ENCODE data around the gene CCL27. TPM values are rescaled to one million over a fixed set of nuclear protein-coding genes. Genes with fewer than 3 reads are reported as not detected.

Gene CCL27
- total and polyA plus RNA-seq, 2 donors = 4.4 to 48.4 TPM

DNA sequence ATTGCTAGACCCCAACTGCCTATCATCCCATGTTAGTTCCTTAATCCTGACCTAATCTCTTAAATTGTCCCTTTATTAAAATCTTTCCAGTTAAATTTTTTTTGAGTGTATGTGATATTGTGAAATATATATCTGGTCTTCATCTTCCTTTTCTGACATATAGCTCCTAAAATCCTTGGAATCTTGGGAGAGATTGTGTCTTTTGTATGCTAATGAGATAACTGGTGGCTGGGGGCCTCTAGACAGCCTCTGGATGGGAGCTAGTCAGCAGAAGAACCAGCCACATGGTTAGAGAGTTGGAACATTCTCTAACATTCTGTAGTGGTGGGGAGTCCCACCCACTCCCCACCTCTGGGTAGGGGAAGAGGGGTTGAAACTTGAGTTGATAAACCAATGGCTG lies 32.4 kb upstream of the CCL27 start:
- H3K36me3 ChIP-seq (ENCODE audit: control insufficient read depth in 2 of 2, insufficient read depth in 2 of 2, low read length in 1 of 2) = no peaks in the 10 kb centered on the region
- no peak overlapping the region for H3K4me3 ChIP-seq (ENCODE audit: low read length in 2 of 2)
- no peak overlapping the region for H3K27ac ChIP-seq (ENCODE audit: low read depth in 1 of 2, low read length in 1 of 2)
- no peaks in the 10 kb centered on the region for H3K9me3 ChIP-seq (ENCODE audit: control insufficient read depth in 2 of 2, insufficient read depth in 1 of 2, low read length in 1 of 2)
- DNase-seq (ENCODE audit: low read depth in 6 of 9, low spot score in 9 of 9) = no peak
- peaks cover under 1 to 9% of the 10 kb centered on the region in 2 donors for H3K27me3 ChIP-seq (ENCODE audit: control insufficient read depth in 2 of 2, insufficient read depth in 1 of 2, low read length in 1 of 2)
- H3K4me1 ChIP-seq (ENCODE audit: control insufficient read depth in 2 of 2, insufficient read depth in 2 of 2, low read length in 2 of 2) = peaks cover 0 to 4% of the 10 kb centered on the region in 2 donors

DNA sequence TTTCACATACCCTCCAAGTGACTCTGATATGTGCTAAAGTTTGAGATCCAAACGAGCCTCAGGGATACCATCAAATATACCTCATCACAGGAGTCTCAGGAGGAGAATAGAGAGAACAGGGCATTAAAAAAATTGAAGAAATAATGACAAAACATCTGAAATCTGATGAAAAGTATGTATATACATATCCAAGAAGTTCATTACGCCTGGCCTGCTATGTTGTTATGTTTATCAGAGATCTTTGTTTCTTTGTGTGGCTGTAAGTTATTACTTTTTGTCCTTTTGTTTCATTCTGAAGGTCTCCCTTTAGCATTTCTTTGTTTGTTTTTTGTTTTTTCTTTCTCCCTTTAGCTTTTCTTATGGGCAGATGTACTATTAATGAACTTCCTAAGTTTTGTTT lies 31.1 kb upstream of the CCL27 start:
- H3K27me3 ChIP-seq (ENCODE audit: control insufficient read depth in 2 of 2, insufficient read depth in 1 of 2, low read length in 1 of 2) = peaks cover 0 to 4% of the 10 kb centered on the region in 2 donors
- no peaks in the 10 kb centered on the region for H3K36me3 ChIP-seq (ENCODE audit: control insufficient read depth in 2 of 2, insufficient read depth in 2 of 2, low read length in 1 of 2)
- H3K9me3 ChIP-seq (ENCODE audit: control insufficient read depth in 2 of 2, insufficient read depth in 1 of 2, low read length in 1 of 2) = no peaks in the 10 kb centered on the region
- no peak overlapping the region for H3K4me3 ChIP-seq (ENCODE audit: low read length in 2 of 2)
- DNase-seq (ENCODE audit: low read depth in 6 of 9, low spot score in 9 of 9) = no peak
- WGBS = 90% methylated on average over 2 of the region's 2 CpGs
- no peak overlapping the region for H3K27ac ChIP-seq (ENCODE audit: low read depth in 1 of 2, low read length in 1 of 2)
- H3K4me1 ChIP-seq (ENCODE audit: control insufficient read depth in 2 of 2, insufficient read depth in 2 of 2, low read length in 2 of 2) = peaks cover 0 to 8% of the 10 kb centered on the region in 2 donors

GRCh38 chr9:34691936-34692315 lies 29.5 kb upstream of the CCL27 start:
- Histone ChIP-seq H3K27me3 (ENCODE audit: control insufficient read depth in 2 of 2, insufficient read depth in 1 of 2, low read length in 1 of 2) (no peaks in the 10 kb centered on the region), H3K4me3 (ENCODE audit: low read length in 2 of 2) (no peak overlapping the region), H3K4me1 (ENCODE audit: control insufficient read depth in 2 of 2, insufficient read depth in 2 of 2, low read length in 2 of 2) (peaks cover 0 to 14% of the 10 kb centered on the region in 2 donors), H3K9me3 (ENCODE audit: control insufficient read depth in 2 of 2, insufficient read depth in 1 of 2, low read length in 1 of 2) (no peaks in the 10 kb centered on the region), H3K36me3 (ENCODE audit: control insufficient read depth in 2 of 2, insufficient read depth in 2 of 2, low read length in 1 of 2) (no peaks in the 10 kb centered on the region), H3K27ac (ENCODE audit: low read depth in 1 of 2, low read length in 1 of 2) (peak overlapping the region in 1 of 2 donors; percentile 15)
- WGBS = 91% methylated on average over 5 of the region's 5 CpGs
- no peak for DNase-seq (ENCODE audit: low read depth in 6 of 9, low spot score in 9 of 9)

DNA sequence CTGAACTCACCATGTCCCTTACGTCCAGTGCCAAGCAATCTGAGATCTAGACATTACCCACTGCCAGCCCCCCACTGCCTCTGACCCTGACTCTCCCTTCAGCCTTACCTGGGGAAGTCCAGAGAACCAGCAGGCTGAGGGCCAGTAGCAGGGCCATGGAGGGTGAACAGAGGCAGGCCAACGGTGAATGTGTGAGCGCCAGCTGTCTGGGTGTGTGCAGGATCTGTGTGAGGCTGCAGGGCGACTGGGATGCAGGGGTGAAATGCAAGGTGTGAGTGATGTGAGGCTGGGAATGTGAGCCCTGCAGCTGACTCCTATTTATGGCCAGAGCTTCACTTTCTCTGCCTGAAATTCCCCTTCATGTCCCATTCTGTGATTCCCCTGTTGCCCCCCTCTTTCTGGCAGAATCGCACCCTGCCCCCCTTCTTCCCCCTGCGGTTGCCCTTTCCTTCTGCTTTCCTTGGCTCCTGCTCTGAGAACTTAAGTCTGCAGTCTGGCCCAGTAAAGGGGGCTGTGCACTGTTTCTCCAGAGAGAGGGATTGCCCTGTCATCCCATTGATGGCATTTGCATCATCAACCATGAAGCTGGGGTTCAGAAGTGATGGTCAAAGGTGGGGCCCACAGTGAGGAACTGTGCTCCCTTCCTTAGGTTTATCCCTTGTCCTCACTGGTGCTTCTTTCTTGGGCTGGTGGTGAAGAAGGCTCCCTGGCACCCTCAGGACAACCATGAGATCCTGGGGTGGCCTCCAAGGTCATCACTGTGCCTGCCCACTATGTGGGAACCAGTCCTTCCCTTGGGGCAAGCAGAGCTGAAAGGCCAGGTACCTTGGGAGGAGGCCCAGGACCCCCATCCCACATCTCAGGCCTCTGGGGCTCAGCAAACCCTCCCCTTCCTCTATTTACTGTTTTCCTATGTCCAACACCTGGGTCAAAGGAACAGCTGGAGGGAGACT lies 28.8 kb upstream of the CCL27 start, which contains the start of gene CCL19:
Gene CCL19 (minus strand): TSS at position 294 of the 953 bp plus-strand sequence. CDS start 137 bp downstream, at position 157.
- Histone ChIP-seq H3K9me3 (ENCODE audit: control insufficient read depth in 2 of 2, insufficient read depth in 1 of 2, low read length in 1 of 2) (no peaks in the 10 kb centered on the region), H3K27me3 (ENCODE audit: control insufficient read depth in 2 of 2, insufficient read depth in 1 of 2, low read length in 1 of 2) (no peaks in the 10 kb centered on the region), H3K4me3 (ENCODE audit: low read length in 2 of 2) (peak within 1 kb of the TSS in 1 of 2 donors; percentile 15), H3K4me1 (ENCODE audit: control insufficient read depth in 2 of 2, insufficient read depth in 2 of 2, low read length in 2 of 2) (peaks cover 0 to 14% of the 10 kb centered on the region in 2 donors), H3K36me3 (ENCODE audit: control insufficient read depth in 2 of 2, insufficient read depth in 2 of 2, low read length in 1 of 2) (no peaks in the 10 kb centered on the region), H3K27ac (ENCODE audit: low read depth in 1 of 2, low read length in 1 of 2) (peak within 1 kb of the TSS in 1 of 2 donors; percentile 39)
- peak in 1 of 9 donors; percentile 19 for DNase-seq (ENCODE audit: low read depth in 6 of 9, low spot score in 9 of 9)
- WGBS = 47% methylated on average over 6 of the region's 6 CpGs

DNA sequence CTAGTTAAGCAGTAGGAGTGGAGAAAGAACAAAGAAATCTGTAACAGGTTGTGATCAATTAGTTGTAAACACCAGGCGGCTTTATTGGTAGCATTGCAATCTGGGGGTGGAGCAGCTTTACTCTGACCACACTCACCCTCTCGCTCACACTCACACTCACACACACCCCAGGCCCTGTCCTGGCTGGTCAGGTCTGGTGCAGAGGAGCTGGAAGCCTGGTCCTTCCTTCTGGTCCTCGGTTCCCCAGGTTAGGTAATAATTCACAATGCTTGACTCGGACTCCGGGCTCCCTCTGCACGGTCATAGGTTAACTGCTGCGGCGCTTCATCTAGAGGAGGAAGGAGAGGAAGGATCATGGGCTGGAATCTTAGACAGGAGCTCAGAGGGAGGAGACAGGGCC lies 27.1 kb upstream of the CCL27 start:
- no peak for DNase-seq (ENCODE audit: low read depth in 6 of 9, low spot score in 9 of 9)
- H3K9me3 ChIP-seq (ENCODE audit: control insufficient read depth in 2 of 2, insufficient read depth in 1 of 2, low read length in 1 of 2) = no peaks in the 10 kb centered on the region
- WGBS = 89% methylated on average over 8 of the region's 8 CpGs

DNA sequence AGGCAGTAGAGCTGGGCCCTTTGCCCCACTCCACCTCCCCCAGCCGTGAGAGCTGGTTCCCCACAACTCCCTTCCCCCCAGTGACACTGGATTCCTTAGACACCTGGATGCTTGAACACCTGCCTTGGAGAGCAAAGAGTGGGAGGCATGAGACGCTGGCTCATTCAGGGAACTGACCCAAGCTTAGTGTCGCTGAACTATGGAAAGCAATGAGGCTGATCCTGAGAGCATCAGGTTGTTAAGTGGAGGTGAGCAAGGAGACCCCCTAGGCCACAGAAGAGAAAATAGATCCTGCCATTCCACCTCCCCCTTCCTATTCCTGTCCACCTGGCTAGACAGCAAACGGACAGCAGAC lies 26.6 kb upstream of the CCL27 start:
- no peaks in the 10 kb centered on the region for H3K36me3 ChIP-seq (ENCODE audit: control insufficient read depth in 2 of 2, insufficient read depth in 2 of 2, low read length in 1 of 2)
- no peak for DNase-seq (ENCODE audit: low read depth in 6 of 9, low spot score in 9 of 9)

More for the DNA sequence above, 27.1 kb upstream of the CCL27 start:
- Histone ChIP-seq H3K4me3 (ENCODE audit: low read length in 2 of 2) (peak overlapping the region in 1 of 2 donors; percentile 15), H3K27me3 (ENCODE audit: control insufficient read depth in 2 of 2, insufficient read depth in 1 of 2, low read length in 1 of 2) (no peaks in the 10 kb centered on the region), H3K27ac (ENCODE audit: low read depth in 1 of 2, low read length in 1 of 2) (peak overlapping the region; percentile 43 to 48), H3K36me3 (ENCODE audit: control insufficient read depth in 2 of 2, insufficient read depth in 2 of 2, low read length in 1 of 2) (no peaks in the 10 kb centered on the region), H3K4me1 (ENCODE audit: control insufficient read depth in 2 of 2, insufficient read depth in 2 of 2, low read length in 2 of 2) (peaks cover 0 to 14% of the 10 kb centered on the region in 2 donors)

GRCh38 chr9:34688329-34689115 lies 26.1 kb upstream of the CCL27 start:
- H3K27me3 ChIP-seq (ENCODE audit: control insufficient read depth in 2 of 2, insufficient read depth in 1 of 2, low read length in 1 of 2) = no peaks in the 10 kb centered on the region
- 89% methylated on average over 5 of the region's 5 CpGs for WGBS
- H3K36me3 ChIP-seq (ENCODE audit: control insufficient read depth in 2 of 2, insufficient read depth in 2 of 2, low read length in 1 of 2) = no peaks in the 10 kb centered on the region
- no peaks in the 10 kb centered on the region for H3K9me3 ChIP-seq (ENCODE audit: control insufficient read depth in 2 of 2, insufficient read depth in 1 of 2, low read length in 1 of 2)
- no peak for DNase-seq (ENCODE audit: low read depth in 6 of 9, low spot score in 9 of 9)
- H3K4me3 ChIP-seq (ENCODE audit: low read length in 2 of 2) = no peak overlapping the region
- H3K4me1 ChIP-seq (ENCODE audit: control insufficient read depth in 2 of 2, insufficient read depth in 2 of 2, low read length in 2 of 2) = peaks cover 0 to 14% of the 10 kb centered on the region in 2 donors
- peak overlapping the region; percentile 32 to 54 for H3K27ac ChIP-seq (ENCODE audit: low read depth in 1 of 2, low read length in 1 of 2)

More for the DNA sequence above, 26.6 kb upstream of the CCL27 start:
- Histone ChIP-seq H3K4me3 (ENCODE audit: low read length in 2 of 2) (peak overlapping the region in 1 of 2 donors; percentile 15), H3K27me3 (ENCODE audit: control insufficient read depth in 2 of 2, insufficient read depth in 1 of 2, low read length in 1 of 2) (no peaks in the 10 kb centered on the region), H3K9me3 (ENCODE audit: control insufficient read depth in 2 of 2, insufficient read depth in 1 of 2, low read length in 1 of 2) (no peaks in the 10 kb centered on the region), H3K27ac (ENCODE audit: low read depth in 1 of 2, low read length in 1 of 2) (no peak overlapping the region), H3K4me1 (ENCODE audit: control insufficient read depth in 2 of 2, insufficient read depth in 2 of 2, low read length in 2 of 2) (peaks cover 0 to 14% of the 10 kb centered on the region in 2 donors)
- WGBS = 88% methylated on average over 4 of the region's 4 CpGs

DNA sequence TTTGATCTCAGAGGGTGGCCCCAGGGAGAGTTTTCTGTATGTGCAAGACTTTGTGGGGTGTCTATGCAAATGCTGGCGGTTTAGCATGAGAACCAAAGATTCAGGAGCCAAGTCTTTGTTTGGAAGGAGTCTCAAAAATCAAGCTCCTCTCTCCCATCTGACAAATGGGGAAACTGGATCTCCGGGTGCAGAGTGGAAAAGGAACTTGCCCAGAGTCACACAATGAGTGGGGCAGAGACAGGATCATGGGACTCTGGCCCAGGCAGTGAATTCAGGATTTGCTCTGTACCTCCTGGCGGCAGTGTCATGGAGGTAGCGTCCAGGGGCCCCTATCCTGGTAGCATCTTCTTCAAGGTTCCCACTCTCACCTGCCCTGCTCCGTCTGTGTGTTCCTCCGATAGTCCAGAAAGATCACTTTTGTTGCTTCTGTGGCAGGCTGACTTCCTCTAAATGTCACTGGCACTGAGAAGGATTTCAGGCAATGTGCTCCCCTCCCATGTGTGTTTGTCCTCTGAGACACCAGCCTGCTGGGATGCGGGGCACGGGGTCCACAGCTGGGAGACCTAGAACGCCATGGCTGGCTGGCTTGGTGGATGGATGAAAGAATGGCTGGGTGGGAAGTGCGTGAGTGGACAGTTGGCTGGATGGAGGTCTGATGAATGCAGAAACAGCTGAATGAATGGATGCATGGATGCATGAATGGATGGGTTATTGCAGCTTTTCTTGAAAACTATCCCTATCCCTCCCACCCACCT lies 25.0 kb upstream of the CCL27 start:
- 91% methylated on average over 10 of the region's 10 CpGs for WGBS
- Histone ChIP-seq H3K4me3 (ENCODE audit: low read length in 2 of 2) (no peak overlapping the region), H3K9me3 (ENCODE audit: control insufficient read depth in 2 of 2, insufficient read depth in 1 of 2, low read length in 1 of 2) (no peaks in the 10 kb centered on the region), H3K36me3 (ENCODE audit: control insufficient read depth in 2 of 2, insufficient read depth in 2 of 2, low read length in 1 of 2) (no peaks in the 10 kb centered on the region), H3K27me3 (ENCODE audit: control insufficient read depth in 2 of 2, insufficient read depth in 1 of 2, low read length in 1 of 2) (no peaks in the 10 kb centered on the region), H3K4me1 (ENCODE audit: control insufficient read depth in 2 of 2, insufficient read depth in 2 of 2, low read length in 2 of 2) (peaks cover 0 to 14% of the 10 kb centered on the region in 2 donors), H3K27ac (ENCODE audit: low read depth in 1 of 2, low read length in 1 of 2) (no peak overlapping the region)
- DNase-seq (ENCODE audit: low read depth in 6 of 9, low spot score in 9 of 9) = no peak
